ENCODE results near the gene ARPC5L.

DNA sequence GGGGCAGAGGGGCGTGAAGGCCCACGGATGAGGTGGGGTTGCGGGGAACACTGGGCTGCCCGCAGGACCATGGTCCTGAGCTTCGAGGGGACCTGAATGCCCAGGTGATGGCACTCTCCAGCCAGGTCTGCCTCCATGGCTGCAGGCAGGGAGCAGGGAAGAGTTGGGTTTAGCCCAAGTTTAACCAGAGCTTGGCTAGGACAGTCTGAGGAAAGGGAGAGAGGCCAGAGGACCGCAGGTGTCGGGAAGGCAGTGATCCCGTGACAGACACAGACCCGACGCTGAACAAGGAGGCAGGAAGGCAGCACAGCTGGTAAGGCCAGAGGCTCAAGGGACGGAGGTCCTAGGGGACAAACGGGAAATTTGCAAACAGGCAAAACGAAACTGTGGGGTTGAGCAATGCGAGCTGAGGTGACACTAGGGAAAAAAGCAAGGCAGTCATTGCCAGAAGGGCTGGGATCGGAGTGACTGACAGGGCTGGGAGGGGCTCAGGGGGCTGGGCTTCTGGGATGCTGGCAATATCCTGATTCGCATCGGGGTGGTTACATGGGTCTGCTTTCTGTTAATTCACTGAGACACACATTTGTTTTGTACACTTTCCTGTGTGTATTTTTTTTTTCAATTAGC lies 25.0 kb downstream of the ARPC5L start:
- TF ChIP-seq, protein P1, sequence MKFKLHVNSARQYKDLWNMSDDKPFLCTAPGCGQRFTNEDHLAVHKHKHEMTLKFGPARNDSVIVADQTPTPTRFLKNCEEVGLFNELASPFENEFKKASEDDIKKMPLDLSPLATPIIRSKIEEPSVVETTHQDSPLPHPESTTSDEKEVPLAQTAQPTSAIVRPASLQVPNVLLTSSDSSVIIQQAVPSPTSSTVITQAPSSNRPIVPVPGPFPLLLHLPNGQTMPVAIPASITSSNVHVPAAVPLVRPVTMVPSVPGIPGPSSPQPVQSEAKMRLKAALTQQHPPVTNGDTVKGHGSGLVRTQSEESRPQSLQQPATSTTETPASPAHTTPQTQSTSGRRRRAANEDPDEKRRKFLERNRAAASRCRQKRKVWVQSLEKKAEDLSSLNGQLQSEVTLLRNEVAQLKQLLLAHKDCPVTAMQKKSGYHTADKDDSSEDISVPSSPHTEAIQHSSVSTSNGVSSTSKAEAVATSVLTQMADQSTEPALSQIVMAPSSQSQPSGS (IDR thresholded peaks at IDR 0.05; ENCODE audit: low read length): no peak
- TF ChIP-seq GTF2F1 (IDR thresholded peaks at IDR 0.05; ENCODE audit: borderline replicate concordance, low read depth, low read length): no peak
- no peak for TF ChIP-seq POLR2AphosphoS5 (IDR thresholded peaks at IDR 0.05; ENCODE audit: low read depth, low read length)

Measured in H1 (cell line).